ENCODE data around the gene ZNF496. TPM values are rescaled to one million over a fixed set of nuclear protein-coding genes. Genes with fewer than 3 reads are reported as not detected.

Gene ZNF496
- total and polyA plus RNA-seq, 9 of the 15 experiments (the other 6 are each of a cell fraction or from before 2014, with no cell fraction given), result 4.3 to 54.0 (median 31.3) TPM

DNA sequence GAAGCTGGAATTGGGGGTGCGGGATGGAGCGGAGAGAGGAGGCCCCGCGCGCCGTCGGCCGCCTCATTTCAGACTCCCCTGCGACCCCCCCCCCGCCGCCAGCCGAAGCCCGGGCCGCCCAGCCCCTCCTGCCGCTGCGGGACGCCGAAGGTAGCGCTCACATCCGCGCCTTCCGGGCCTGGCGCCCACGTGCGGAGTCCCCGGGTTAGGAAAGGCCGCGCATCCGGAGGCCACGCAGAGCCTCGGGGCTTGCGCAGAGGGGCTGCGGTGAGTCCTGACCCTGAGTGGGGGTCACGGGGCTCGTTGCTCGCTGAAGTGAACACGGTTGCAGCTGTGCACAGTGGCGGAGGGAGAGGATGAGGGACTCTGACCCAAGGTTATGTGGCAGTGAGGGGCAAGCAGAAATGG is 552 bp upstream of the ZNF496 start (continued):
- TF ChIP-seq, protein P1, sequence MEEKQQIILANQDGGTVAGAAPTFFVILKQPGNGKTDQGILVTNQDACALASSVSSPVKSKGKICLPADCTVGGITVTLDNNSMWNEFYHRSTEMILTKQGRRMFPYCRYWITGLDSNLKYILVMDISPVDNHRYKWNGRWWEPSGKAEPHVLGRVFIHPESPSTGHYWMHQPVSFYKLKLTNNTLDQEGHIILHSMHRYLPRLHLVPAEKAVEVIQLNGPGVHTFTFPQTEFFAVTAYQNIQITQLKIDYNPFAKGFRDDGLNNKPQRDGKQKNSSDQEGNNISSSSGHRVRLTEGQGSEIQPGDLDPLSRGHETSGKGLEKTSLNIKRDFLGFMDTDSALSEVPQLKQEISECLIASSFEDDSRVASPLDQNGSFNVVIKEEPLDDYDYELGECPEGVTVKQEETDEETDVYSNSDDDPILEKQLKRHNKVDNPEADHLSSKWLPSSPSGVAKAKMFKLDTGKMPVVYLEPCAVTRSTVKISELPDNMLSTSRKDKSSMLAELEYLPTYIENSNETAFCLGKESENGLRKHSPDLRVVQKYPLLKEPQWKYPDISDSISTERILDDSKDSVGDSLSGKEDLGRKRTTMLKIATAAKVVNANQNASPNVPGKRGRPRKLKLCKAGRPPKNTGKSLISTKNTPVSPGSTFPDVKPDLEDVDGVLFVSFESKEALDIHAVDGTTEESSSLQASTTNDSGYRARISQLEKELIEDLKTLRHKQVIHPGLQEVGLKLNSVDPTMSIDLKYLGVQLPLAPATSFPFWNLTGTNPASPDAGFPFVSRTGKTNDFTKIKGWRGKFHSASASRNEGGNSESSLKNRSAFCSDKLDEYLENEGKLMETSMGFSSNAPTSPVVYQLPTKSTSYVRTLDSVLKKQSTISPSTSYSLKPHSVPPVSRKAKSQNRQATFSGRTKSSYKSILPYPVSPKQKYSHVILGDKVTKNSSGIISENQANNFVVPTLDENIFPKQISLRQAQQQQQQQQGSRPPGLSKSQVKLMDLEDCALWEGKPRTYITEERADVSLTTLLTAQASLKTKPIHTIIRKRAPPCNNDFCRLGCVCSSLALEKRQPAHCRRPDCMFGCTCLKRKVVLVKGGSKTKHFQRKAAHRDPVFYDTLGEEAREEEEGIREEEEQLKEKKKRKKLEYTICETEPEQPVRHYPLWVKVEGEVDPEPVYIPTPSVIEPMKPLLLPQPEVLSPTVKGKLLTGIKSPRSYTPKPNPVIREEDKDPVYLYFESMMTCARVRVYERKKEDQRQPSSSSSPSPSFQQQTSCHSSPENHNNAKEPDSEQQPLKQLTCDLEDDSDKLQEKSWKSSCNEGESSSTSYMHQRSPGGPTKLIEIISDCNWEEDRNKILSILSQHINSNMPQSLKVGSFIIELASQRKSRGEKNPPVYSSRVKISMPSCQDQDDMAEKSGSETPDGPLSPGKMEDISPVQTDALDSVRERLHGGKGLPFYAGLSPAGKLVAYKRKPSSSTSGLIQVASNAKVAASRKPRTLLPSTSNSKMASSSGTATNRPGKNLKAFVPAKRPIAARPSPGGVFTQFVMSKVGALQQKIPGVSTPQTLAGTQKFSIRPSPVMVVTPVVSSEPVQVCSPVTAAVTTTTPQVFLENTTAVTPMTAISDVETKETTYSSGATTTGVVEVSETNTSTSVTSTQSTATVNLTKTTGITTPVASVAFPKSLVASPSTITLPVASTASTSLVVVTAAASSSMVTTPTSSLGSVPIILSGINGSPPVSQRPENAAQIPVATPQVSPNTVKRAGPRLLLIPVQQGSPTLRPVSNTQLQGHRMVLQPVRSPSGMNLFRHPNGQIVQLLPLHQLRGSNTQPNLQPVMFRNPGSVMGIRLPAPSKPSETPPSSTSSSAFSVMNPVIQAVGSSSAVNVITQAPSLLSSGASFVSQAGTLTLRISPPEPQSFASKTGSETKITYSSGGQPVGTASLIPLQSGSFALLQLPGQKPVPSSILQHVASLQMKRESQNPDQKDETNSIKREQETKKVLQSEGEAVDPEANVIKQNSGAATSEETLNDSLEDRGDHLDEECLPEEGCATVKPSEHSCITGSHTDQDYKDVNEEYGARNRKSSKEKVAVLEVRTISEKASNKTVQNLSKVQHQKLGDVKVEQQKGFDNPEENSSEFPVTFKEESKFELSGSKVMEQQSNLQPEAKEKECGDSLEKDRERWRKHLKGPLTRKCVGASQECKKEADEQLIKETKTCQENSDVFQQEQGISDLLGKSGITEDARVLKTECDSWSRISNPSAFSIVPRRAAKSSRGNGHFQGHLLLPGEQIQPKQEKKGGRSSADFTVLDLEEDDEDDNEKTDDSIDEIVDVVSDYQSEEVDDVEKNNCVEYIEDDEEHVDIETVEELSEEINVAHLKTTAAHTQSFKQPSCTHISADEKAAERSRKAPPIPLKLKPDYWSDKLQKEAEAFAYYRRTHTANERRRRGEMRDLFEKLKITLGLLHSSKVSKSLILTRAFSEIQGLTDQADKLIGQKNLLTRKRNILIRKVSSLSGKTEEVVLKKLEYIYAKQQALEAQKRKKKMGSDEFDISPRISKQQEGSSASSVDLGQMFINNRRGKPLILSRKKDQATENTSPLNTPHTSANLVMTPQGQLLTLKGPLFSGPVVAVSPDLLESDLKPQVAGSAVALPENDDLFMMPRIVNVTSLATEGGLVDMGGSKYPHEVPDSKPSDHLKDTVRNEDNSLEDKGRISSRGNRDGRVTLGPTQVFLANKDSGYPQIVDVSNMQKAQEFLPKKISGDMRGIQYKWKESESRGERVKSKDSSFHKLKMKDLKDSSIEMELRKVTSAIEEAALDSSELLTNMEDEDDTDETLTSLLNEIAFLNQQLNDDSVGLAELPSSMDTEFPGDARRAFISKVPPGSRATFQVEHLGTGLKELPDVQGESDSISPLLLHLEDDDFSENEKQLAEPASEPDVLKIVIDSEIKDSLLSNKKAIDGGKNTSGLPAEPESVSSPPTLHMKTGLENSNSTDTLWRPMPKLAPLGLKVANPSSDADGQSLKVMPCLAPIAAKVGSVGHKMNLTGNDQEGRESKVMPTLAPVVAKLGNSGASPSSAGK (IDR thresholded peaks at IDR 0.05), result peak; percentile 97
- TF ChIP-seq ELF4 (CRISPR knock-in tag; IDR thresholded peaks at IDR 0.05), result 0 out of 2 replicates have a peak, but pooled peaks have one; percentile 49
- peak; percentile 91 for TF ChIP-seq EP400 (IDR thresholded peaks at IDR 0.05)
- TF ChIP-seq PHF20 (IDR thresholded peaks at IDR 0.05; ENCODE audit: partially characterized antibody), result peak; percentile 58
- TF ChIP-seq, protein P2, sequence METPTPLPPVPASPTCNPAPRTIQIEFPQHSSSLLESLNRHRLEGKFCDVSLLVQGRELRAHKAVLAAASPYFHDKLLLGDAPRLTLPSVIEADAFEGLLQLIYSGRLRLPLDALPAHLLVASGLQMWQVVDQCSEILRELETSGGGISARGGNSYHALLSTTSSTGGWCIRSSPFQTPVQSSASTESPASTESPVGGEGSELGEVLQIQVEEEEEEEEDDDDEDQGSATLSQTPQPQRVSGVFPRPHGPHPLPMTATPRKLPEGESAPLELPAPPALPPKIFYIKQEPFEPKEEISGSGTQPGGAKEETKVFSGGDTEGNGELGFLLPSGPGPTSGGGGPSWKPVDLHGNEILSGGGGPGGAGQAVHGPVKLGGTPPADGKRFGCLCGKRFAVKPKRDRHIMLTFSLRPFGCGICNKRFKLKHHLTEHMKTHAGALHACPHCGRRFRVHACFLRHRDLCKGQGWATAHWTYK (CRISPR knock-in tag; IDR thresholded peaks at IDR 0.05), result 0 out of 2 replicates have a peak, but pooled peaks have one; percentile 69
- TF ChIP-seq, protein P3, sequence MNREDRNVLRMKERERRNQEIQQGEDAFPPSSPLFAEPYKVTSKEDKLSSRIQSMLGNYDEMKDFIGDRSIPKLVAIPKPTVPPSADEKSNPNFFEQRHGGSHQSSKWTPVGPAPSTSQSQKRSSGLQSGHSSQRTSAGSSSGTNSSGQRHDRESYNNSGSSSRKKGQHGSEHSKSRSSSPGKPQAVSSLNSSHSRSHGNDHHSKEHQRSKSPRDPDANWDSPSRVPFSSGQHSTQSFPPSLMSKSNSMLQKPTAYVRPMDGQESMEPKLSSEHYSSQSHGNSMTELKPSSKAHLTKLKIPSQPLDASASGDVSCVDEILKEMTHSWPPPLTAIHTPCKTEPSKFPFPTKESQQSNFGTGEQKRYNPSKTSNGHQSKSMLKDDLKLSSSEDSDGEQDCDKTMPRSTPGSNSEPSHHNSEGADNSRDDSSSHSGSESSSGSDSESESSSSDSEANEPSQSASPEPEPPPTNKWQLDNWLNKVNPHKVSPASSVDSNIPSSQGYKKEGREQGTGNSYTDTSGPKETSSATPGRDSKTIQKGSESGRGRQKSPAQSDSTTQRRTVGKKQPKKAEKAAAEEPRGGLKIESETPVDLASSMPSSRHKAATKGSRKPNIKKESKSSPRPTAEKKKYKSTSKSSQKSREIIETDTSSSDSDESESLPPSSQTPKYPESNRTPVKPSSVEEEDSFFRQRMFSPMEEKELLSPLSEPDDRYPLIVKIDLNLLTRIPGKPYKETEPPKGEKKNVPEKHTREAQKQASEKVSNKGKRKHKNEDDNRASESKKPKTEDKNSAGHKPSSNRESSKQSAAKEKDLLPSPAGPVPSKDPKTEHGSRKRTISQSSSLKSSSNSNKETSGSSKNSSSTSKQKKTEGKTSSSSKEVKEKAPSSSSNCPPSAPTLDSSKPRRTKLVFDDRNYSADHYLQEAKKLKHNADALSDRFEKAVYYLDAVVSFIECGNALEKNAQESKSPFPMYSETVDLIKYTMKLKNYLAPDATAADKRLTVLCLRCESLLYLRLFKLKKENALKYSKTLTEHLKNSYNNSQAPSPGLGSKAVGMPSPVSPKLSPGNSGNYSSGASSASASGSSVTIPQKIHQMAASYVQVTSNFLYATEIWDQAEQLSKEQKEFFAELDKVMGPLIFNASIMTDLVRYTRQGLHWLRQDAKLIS (CRISPR knock-in tag; IDR thresholded peaks at IDR 0.05), result peak; percentile 79; the same call in 1 of the 2 replicates
- TF ChIP-seq, protein P4, sequence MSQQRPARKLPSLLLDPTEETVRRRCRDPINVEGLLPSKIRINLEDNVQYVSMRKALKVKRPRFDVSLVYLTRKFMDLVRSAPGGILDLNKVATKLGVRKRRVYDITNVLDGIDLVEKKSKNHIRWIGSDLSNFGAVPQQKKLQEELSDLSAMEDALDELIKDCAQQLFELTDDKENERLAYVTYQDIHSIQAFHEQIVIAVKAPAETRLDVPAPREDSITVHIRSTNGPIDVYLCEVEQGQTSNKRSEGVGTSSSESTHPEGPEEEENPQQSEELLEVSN (IDR thresholded peaks at IDR 0.05; ENCODE audit: borderline replicate concordance in 1 of 2, extremely low read depth in 1 of 2, insufficient read depth in 1 of 2, insufficient read length in 1 of 2, low read depth in 1 of 2, low read length in 1 of 2, poor library complexity in 1 of 2, severe bottlenecking in 1 of 2), result peak; percentile 89 to 96
- peak in 1 of 2 experiments; percentile 23; a peak in 1 of 3 replicates for TF ChIP-seq CBX3 (IDR thresholded peaks at IDR 0.05; ENCODE audit: borderline replicate concordance in 1 of 2, low read length in 2 of 2)
- TF ChIP-seq ZNF232 (CRISPR knock-in tag; IDR thresholded peaks at IDR 0.05), result peak; percentile 94
